Smooth muscle cell (in vitro differentiated cells): ENCODE measurements around the gene ARID3C. TPM values are rescaled to one million over a fixed set of nuclear protein-coding genes. Genes with fewer than 3 reads are reported as not detected.

Experiments
- DNase-seq: peaks from one replicate; lab custom pipeline; 2025; ENCODE audit not compliant: unreplicated experiment; lab: John Stamatoyannopoulos, UW
- H2AFZ ChIP-seq: fragments of 200-600 bp; sonication (generic); 2 replicates; pipeline ENCODE4 v1.6.0; 2016; ENCODE audit warnings: antibody characterized with exemption, low read depth, mild to moderate bottlenecking
- H3F3A ChIP-seq: fragments of 200-600 bp; sonication (generic); 2 replicates; pipeline ENCODE4 v1.6.0; 2017; ENCODE audit warnings: antibody characterized with exemption, low read depth
- H3K27ac ChIP-seq: fragments of 200-600 bp; sonication (generic); 2 replicates; pipeline ENCODE4 v1.5.1; 2016; ENCODE audit warnings: low read depth, mild to moderate bottlenecking
- H3K27me3 ChIP-seq: fragments of 200-600 bp; sonication (generic); 2 replicates; pipeline ENCODE4 v1.6.1; 2016; ENCODE audit warnings: low read depth, mild to moderate bottlenecking
- H3K36me3 ChIP-seq: fragments of 200-600 bp; sonication (generic); 2 replicates; pipeline ENCODE4 v1.5.1; 2016; ENCODE audit warnings: low read depth
- H3K4me1 ChIP-seq: fragments of 200-600 bp; sonication (generic); 2 replicates; pipeline ENCODE4 v1.5.1; 2016; ENCODE audit warnings: low read depth
- H3K4me2 ChIP-seq: fragments of 200-600 bp; sonication (generic); 2 replicates; pipeline ENCODE4 v1.6.0; 2016; ENCODE audit warnings: mild to moderate bottlenecking
- H3K4me3 ChIP-seq: fragments of 200-600 bp; sonication (generic); 2 replicates; pipeline ENCODE4 v1.5.1; 2016; ENCODE audit warnings: mild to moderate bottlenecking
- H3K79me2 ChIP-seq: fragments of 200-600 bp; sonication (generic); 2 replicates; pipeline ENCODE4 v1.6.0; 2016; ENCODE audit warnings: low read depth, mild to moderate bottlenecking
- H3K9ac ChIP-seq: fragments of 200-600 bp; sonication (generic); 2 replicates; pipeline ENCODE4 v1.6.0; 2016; ENCODE audit warnings: low read depth
- H3K9me3 ChIP-seq: fragments of 200-600 bp; sonication (generic); replicated peaks from 2 replicates; pipeline ENCODE4 v1.5.1; 2016; ENCODE audit warnings: low read depth
- H4K20me1 ChIP-seq: fragments of 200-600 bp; sonication (generic); 2 replicates; pipeline ENCODE4 v1.6.0; 2016; ENCODE audit warnings: low read depth
- WGBS: methylation state at CpG from one replicate; pipeline ENCODE4 v1.1.7; 2016; ENCODE audit warnings: low lambda C conversion rate; 5-methylcytosine and 5-hydroxymethylcytosine counted together
- polyA plus RNA-seq: library from polyadenylated mRNA; unstranded; fragments of >200 nt; fragmentation: Nextera tagmentation; extraction: Ambion mirVana; gene quantifications from 2 replicates; pipeline ENCODE4 v1.2.1, GENCODE V29; 2016
- total RNA-seq: library from RNA; depleted of rRNA; stranded (reverse); fragments of >200 nt; gene quantifications from 2 replicates; pipeline ENCODE4 v1.2.3, GENCODE V29; 2014
- TF ChIP-seq, protein P1 (sequence below): fragments of 200-600 bp; sonication (generic); IDR thresholded peaks from 2 replicates; pipeline ENCODE4 v1.5.1; 2017; ENCODE audit warnings: borderline replicate concordance, mild to moderate bottlenecking, antibody characterized with exemption; ENCODE audit not compliant: insufficient read depth, poor library complexity, severe bottlenecking

ARID3C gene
- total and polyA plus RNA-seq, 2 experiments from 2014 or later, result 0.40 TPM; not detected in 1

DNA sequence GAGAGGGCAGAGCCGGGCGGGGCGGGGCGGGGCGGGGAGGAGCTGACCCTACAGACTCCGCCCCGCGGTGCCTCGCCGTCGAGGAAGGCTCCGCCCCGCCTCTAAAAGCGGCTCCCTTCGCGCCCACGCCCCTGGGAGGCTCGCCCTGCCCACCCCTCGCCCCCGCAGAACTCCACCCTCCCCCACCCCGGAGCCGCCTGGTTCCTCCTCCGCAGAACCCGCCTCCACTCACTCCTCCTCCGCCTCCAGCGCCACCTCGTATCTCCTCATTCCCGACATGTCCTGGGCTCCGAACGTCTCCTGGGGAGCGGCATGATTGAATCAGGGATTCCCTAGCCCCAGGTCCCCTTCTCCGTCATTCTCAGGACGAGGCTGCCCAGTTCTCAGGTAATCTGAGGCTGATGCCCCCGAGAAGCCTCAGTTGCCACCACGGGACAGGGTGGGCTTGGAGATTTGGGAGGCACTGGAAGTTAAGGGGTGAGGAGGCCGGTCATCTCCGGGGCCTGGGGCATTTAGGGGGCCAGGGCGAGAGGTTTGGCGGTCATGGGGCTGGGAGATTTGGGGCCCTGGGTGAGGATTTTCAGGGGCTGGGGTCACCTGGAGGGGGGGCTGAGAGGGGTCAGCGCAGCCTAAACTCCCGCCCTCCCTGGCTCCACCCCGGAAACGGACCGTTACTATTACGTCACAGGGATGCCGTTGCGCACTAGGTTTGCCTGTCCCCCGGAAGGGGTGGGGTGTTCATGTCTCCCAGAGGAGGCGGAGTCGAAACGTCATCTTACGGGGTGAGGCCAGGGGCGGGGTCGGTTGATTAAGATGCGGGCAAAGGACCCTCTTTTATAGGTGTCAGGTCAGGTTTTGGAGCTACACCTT is 36.8 kb upstream of the ARID3C start:
- peak overlapping the region; percentile 74 for H3K4me3 ChIP-seq
- H3K9me3 ChIP-seq, result no peaks in the 10 kb centered on the region
- peaks cover 5% of the 10 kb centered on the region for H3K79me2 ChIP-seq
- TF ChIP-seq, protein P1, sequence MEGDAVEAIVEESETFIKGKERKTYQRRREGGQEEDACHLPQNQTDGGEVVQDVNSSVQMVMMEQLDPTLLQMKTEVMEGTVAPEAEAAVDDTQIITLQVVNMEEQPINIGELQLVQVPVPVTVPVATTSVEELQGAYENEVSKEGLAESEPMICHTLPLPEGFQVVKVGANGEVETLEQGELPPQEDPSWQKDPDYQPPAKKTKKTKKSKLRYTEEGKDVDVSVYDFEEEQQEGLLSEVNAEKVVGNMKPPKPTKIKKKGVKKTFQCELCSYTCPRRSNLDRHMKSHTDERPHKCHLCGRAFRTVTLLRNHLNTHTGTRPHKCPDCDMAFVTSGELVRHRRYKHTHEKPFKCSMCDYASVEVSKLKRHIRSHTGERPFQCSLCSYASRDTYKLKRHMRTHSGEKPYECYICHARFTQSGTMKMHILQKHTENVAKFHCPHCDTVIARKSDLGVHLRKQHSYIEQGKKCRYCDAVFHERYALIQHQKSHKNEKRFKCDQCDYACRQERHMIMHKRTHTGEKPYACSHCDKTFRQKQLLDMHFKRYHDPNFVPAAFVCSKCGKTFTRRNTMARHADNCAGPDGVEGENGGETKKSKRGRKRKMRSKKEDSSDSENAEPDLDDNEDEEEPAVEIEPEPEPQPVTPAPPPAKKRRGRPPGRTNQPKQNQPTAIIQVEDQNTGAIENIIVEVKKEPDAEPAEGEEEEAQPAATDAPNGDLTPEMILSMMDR, result no peak
- peak overlapping the region; percentile 93 for H3K27ac ChIP-seq
- peaks cover 10% of the 10 kb centered on the region for H3K4me1 ChIP-seq
- peak; percentile 84 for DNase-seq
- WGBS, result 2% methylated on average over 29 of the region's 55 CpGs
- H3K27me3 ChIP-seq, result no peaks in the 10 kb centered on the region
- no peaks in the 10 kb centered on the region for H4K20me1 ChIP-seq
- H3K4me2 ChIP-seq, result peak overlapping the region; percentile 86
- H3F3A ChIP-seq, result peaks cover 8% of the 10 kb centered on the region
- H2AFZ ChIP-seq, result peak overlapping the region; percentile 56
- no peaks in the 10 kb centered on the region for H3K36me3 ChIP-seq
- H3K9ac ChIP-seq, result peak overlapping the region; percentile 89

DNA sequence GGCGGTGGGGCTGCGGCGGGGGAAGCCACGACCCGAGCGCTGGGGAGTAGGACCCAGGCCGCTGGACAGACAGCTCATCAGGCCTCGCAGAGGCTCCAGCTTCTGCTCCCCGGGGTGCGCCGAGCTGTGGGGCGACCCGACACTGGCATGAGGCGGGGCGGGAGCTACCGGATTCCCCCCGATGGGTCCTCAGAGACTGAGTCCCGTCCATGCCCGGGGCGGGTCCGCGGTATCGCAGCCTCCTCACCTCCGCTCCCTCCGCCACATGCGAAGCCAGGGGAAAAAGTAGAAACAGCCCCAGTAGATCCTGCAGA is 36.2 kb upstream of the ARID3C start:
- no peak for DNase-seq
- under 1% methylated on average over 26 of the region's 26 CpGs for WGBS
- no peaks in the 10 kb centered on the region for H3K27me3 ChIP-seq
- H4K20me1 ChIP-seq, result no peaks in the 10 kb centered on the region
- peak overlapping the region; percentile 64 for H3K27ac ChIP-seq
- peak overlapping the region; percentile 18 for H3K9ac ChIP-seq
- H3K4me1 ChIP-seq, result peaks cover 10% of the 10 kb centered on the region
- H3K9me3 ChIP-seq, result no peaks in the 10 kb centered on the region
- H3K4me3 ChIP-seq, result peak overlapping the region; percentile 74
- H3F3A ChIP-seq, result peaks cover 8% of the 10 kb centered on the region
- H2AFZ ChIP-seq, result no peak overlapping the region
- peak overlapping the region; percentile 86 for H3K4me2 ChIP-seq
- no peaks in the 10 kb centered on the region for H3K36me3 ChIP-seq
- TF ChIP-seq, protein P1, result no peak
- peaks cover 5% of the 10 kb centered on the region for H3K79me2 ChIP-seq

DNA sequence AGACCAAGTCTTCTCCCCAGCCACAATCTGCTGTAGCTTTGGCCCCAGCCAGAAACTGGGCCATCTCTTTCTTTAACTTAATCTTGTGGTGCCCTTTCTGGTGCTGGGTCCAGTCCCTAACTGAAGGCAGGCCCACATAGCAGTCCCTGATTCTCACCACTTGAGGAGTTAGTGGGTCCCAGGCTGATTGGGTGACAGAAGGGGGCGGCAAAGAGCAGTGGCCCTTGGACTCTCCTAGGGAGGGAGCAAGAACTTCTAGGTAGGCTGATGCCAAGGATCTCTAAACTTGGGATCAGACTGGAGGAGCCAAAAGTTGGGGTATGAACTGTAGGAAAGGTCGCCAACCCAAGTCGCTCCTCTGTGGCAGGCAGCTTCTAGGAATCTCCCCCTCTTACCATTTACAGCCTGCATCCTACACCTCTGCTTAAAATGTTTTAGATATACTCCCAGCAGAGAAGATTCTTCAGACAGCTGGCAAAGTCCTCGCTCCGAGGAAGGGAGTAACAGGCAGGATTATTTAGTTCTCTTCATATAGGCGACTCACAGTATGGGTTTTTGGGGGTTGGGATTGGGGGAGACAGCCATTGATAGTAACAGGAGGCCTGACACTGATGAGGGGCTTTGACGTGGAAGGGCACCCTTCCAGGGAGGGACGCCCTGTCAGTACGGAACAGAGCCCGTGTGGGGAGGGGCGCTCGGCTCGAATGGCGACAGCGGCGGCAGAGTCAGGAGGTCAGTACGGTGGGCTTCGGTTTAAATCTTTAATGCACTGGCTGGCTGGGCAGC is 35.6 kb upstream of the ARID3C start:
- peaks cover 8% of the 10 kb centered on the region for H3F3A ChIP-seq
- peaks cover 10% of the 10 kb centered on the region for H3K4me1 ChIP-seq
- peak overlapping the region; percentile 86 for H3K4me2 ChIP-seq
- peak overlapping the region; percentile 74 for H3K4me3 ChIP-seq
- peak overlapping the region; percentile 64 for H3K27ac ChIP-seq
- no peaks in the 10 kb centered on the region for H4K20me1 ChIP-seq
- H3K36me3 ChIP-seq, result no peaks in the 10 kb centered on the region
- TF ChIP-seq, protein P1, result peak; percentile 69
- H3K79me2 ChIP-seq, result peaks cover 5% of the 10 kb centered on the region
- H3K9me3 ChIP-seq, result no peaks in the 10 kb centered on the region
- DNase-seq, result peak; percentile 39
- H2AFZ ChIP-seq, result no peak overlapping the region
- WGBS, result 6% methylated on average over 18 of the region's 18 CpGs
- H3K9ac ChIP-seq, result peak overlapping the region; percentile 18
- H3K27me3 ChIP-seq, result no peaks in the 10 kb centered on the region
